ENCODE measurements around the gene CDH1. TPM values are rescaled to one million over a fixed set of nuclear protein-coding genes. Genes with fewer than 3 reads are reported as not detected.
A peak's percentile ranks its signal among the peaks of the same experiment; 100 is the strongest.

Gene CDH1
- total RNA-seq, 6 donors from 2014 or later, result 99.5 to 174 (median 132) TPM

DNA sequence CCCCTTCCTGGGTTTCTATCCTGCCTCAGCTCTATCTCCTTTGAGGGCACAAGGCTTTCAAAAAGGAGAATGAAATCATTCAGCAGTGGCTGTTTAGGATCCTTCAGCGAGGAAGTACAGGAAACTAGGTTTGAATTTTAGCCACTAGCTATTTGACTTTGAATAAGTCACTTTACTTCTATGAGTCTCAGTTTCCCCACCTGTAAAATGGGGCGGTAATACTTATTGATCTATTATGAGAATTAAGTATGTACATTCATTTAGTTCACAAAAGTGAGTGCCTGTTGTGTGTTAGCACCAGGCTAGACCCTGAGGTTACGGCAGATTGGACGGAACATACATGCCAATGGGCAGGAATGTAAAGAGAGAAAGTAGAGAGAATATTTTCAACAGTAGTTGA is 6.6 kb downstream of the CDH1 start:
- no peaks in the 10 kb centered on the region for H3K9me3 ChIP-seq
- H3K4me3 ChIP-seq, result no peak overlapping the region
- H3K27me3 ChIP-seq, result no peaks in the 10 kb centered on the region
- 81 to 88% methylated on average over 4 of the region's 4 CpGs for WGBS, 2 donors
- TF ChIP-seq POLR2A (IDR thresholded peaks at IDR 0.05), result no peak
- TF ChIP-seq, protein P1, sequence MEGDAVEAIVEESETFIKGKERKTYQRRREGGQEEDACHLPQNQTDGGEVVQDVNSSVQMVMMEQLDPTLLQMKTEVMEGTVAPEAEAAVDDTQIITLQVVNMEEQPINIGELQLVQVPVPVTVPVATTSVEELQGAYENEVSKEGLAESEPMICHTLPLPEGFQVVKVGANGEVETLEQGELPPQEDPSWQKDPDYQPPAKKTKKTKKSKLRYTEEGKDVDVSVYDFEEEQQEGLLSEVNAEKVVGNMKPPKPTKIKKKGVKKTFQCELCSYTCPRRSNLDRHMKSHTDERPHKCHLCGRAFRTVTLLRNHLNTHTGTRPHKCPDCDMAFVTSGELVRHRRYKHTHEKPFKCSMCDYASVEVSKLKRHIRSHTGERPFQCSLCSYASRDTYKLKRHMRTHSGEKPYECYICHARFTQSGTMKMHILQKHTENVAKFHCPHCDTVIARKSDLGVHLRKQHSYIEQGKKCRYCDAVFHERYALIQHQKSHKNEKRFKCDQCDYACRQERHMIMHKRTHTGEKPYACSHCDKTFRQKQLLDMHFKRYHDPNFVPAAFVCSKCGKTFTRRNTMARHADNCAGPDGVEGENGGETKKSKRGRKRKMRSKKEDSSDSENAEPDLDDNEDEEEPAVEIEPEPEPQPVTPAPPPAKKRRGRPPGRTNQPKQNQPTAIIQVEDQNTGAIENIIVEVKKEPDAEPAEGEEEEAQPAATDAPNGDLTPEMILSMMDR (IDR thresholded peaks at IDR 0.05), result no peak
- TF ChIP-seq EP300 (IDR thresholded peaks at IDR 0.05), result no peak
- no peak for ATAC-seq (ENCODE audit: low FRiP score in 2 of 2)
- peak overlapping the region; percentile 50 to 79 (median 72) for H3K27ac ChIP-seq
- peaks cover 10 to 59% (median 30%) of the 10 kb centered on the region in 4 donors for H3K4me1 ChIP-seq
- H3K36me3 ChIP-seq, result no peaks in the 10 kb centered on the region
- DNase-seq, result no peak

DNA sequence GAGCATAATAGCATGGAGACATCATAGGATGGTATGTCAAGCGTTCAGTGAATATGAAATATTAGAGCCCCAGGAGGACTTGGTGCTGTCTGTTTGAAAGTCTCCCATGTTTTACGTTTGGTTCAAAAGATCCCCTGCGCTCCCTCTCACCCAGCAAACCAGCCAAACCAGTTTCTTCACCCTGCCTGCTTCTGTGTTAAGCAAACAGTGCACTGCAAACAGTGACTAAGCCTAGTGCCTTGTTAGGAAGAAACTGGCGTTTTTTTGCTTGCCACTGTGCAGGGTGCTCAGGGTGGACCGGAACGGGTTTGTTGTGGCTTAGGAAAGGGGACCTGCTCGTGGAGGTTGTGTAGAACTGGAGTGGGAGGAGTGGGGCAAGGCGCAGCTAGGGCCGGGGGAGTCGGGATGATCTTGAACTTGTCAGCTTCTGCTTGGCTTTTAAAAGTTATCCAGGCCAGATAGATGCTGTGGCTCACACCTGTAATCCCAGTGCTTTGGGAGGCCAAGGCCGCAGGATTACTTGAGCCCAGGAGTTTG is 7.7 kb downstream of the CDH1 start:
- Histone ChIP-seq H3K36me3 (no peaks in the 10 kb centered on the region), H3K4me3 (peak overlapping the region in 1 of 4 donors; percentile 10), H3K9me3 (no peaks in the 10 kb centered on the region), H3K27ac (peak overlapping the region; percentile 50 to 79 (median 72)), H3K27me3 (no peaks in the 10 kb centered on the region), H3K4me1 (peaks cover 10 to 59% (median 27%) of the 10 kb centered on the region in 4 donors)
- TF ChIP-seq POLR2AphosphoS5 (IDR thresholded peaks at IDR 0.05) (peak; percentile 64), POLR2A (IDR thresholded peaks at IDR 0.05) (peak in 1 of 4 donors; percentile 50), EP300 (IDR thresholded peaks at IDR 0.05) (peak in 1 of 4 donors; percentile 83)
- TF ChIP-seq, protein P1 (IDR thresholded peaks at IDR 0.05), result no peak
- DNase-seq (peak in 1 of 2 donors; percentile 88), ATAC-seq (ENCODE audit: low FRiP score in 2 of 2) (peak; percentile 48 to 92)
- 51 to 59% methylated on average over 11 of the region's 11 CpGs for WGBS, 2 donors

- H3K36me3 ChIP-seq, result no peaks in the 10 kb centered on the region
- ATAC-seq (ENCODE audit: low FRiP score in 2 of 2) (no peak), DNase-seq (no peak)
- H3K27ac ChIP-seq, result peak overlapping the region in 2 of 4 donors; percentile 18 to 75
- TF ChIP-seq, protein P1 (IDR thresholded peaks at IDR 0.05), result no peak
- TF ChIP-seq POLR2AphosphoS5 (IDR thresholded peaks at IDR 0.05) (no peak), POLR2A (IDR thresholded peaks at IDR 0.05) (no peak), EP300 (IDR thresholded peaks at IDR 0.05) (no peak)
- H3K4me3 ChIP-seq, result no peak overlapping the region
- peaks cover 0 to 49% (median 18%) of the 10 kb centered on the region in 4 donors for H3K4me1 ChIP-seq
- H3K9me3 ChIP-seq, result no peaks in the 10 kb centered on the region
- H3K27me3 ChIP-seq, result no peaks in the 10 kb centered on the region
Measured at GRCh38 chr16:68746951-68747350, 9.9 kb downstream of the CDH1 start.

GRCh38 chr16:68749432-68749831 is 12.3 kb downstream of the CDH1 start:
- no peak overlapping the region for H3K4me3 ChIP-seq
- 66 to 72% methylated on average over 3 of the region's 3 CpGs for WGBS, 2 donors
- no peaks in the 10 kb centered on the region for H3K9me3 ChIP-seq
- DNase-seq (peak in 1 of 2 donors; percentile 27), ATAC-seq (ENCODE audit: low FRiP score in 2 of 2) (no peak)
- peaks cover 0 to 27% (median 7%) of the 10 kb centered on the region in 4 donors for H3K4me1 ChIP-seq
- peak overlapping the region in 2 of 4 donors; percentile 46 to 54 for H3K27ac ChIP-seq
- no peaks in the 10 kb centered on the region for H3K36me3 ChIP-seq
- TF ChIP-seq POLR2AphosphoS5 (IDR thresholded peaks at IDR 0.05), result no peak
- TF ChIP-seq, protein P1 (IDR thresholded peaks at IDR 0.05), result no peak
- no peak for TF ChIP-seq EP300 (IDR thresholded peaks at IDR 0.05)
- no peak for TF ChIP-seq POLR2A (IDR thresholded peaks at IDR 0.05)
- H3K27me3 ChIP-seq, result no peaks in the 10 kb centered on the region

DNA sequence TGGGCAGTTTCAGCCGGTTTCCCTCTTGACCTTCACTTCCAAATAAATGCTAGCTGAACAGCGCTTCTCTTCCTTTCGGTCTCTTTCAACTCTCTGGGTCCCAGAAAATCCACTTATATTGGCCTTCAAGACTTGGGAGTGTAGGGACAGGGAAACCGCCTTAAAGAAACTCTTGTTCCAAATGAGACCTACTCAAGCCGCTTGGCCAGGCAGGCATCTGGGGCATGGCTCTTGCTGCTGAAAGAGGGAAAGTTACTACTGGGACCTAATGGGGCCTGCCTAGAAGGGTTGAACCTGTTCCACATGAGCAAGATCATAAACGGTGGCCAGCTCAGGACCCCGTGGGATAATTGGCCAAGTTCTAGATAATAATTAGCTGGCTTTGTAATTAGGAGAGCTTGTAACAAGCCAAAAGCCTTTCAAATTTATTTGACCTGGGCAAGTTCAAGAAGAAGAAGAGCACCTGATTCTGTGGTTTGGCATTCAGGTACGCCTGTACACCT is 13.2 kb downstream of the CDH1 start:
- Histone ChIP-seq H3K36me3 (no peaks in the 10 kb centered on the region), H3K4me3 (no peak overlapping the region), H3K9me3 (no peaks in the 10 kb centered on the region), H3K4me1 (peaks cover 0 to 24% (median 7%) of the 10 kb centered on the region in 4 donors), H3K27ac (peak overlapping the region in 3 of 4 donors; percentile 46 to 54 (median 49)), H3K27me3 (no peaks in the 10 kb centered on the region)
- TF ChIP-seq, protein P1 (IDR thresholded peaks at IDR 0.05), result no peak
- TF ChIP-seq POLR2AphosphoS5 (IDR thresholded peaks at IDR 0.05), result no peak
- no peak for TF ChIP-seq POLR2A (IDR thresholded peaks at IDR 0.05)
- no peak for TF ChIP-seq EP300 (IDR thresholded peaks at IDR 0.05)
- DNase-seq, result peak in 1 of 2 donors; percentile 43
- whole genome bisulfite sequencing, 2 donors, result 62 to 71% methylated on average over 8 of the region's 8 CpGs
- ATAC-seq (ENCODE audit: low FRiP score in 2 of 2), result no peak
